HCT116 (cell line): ENCODE measurements around the gene PPP1R1C. TPM values are rescaled to one million over a fixed set of nuclear protein-coding genes. Genes with fewer than 3 reads are reported as not detected.

Experiments used
- ATAC-seq: fragments of 200-7000 bp; cut with Tn5 transposase; 2 replicates; pipeline ENCODE4 v1.9.1; 2020; ENCODE audit warnings: mild to moderate bottlenecking, moderate library complexity
- BruUV-seq: library from RNA; stranded (reverse); fragments of 400-500 nt; replicated peaks from 2 replicates; lab custom pipeline; 2021; lab: Mats Ljungman, UMichigan
- CTCF ChIA-PET: fragments of 300-600 bp; sonication (Branson Sonifier 250); formaldehyde crosslinking; loops from one replicate; lab custom pipeline; 2021; ENCODE audit warnings: antibody characterized with exemption; lab: Charles Lee
- POLR2A ChIA-PET: fragments of 300-600, 350-600 bp; sonication (Branson Sonifier 250); formaldehyde crosslinking; loops from one replicate; lab custom pipeline; 2021; ENCODE audit warnings: antibody characterized with exemption; lab: Charles Lee
- RAD21 ChIA-PET, 2 experiments: fragments of 300-600 bp; sonication (Branson Sonifier 250); formaldehyde crosslinking; loops; one replicate each; lab custom pipeline; 2023; ENCODE audit warnings: low total read pairs in 2 of 2; ENCODE audit not compliant: uncharacterized antibody in 2 of 2, unreplicated experiment in 2 of 2, low non-redundant PET in 1 of 2; lab: Charles Lee
- DNase-seq: peaks from one replicate; pipeline ENCODE4 v3.0.0-alpha.2; 2010; ENCODE audit warnings: low read depth, low spot score
- H2AFZ ChIP-seq: fragments of 200-600 bp; shearing (Covaris generic), sonication (generic); 2 replicates; pipeline ENCODE4 v1.6.1; 2017; ENCODE audit warnings: low read depth, mixed run types, mixed read lengths, antibody characterized with exemption, low read length; ENCODE audit not compliant: poor library complexity, severe bottlenecking
- H3K27ac ChIP-seq: 2 replicates; pipeline ENCODE4 v1.5.1; 2012; ENCODE audit warnings: low read depth, low read length
- H3K27me3 ChIP-seq: fragments of 200-600 bp; sonication (generic); 2 replicates; pipeline ENCODE4 v1.6.1; 2016; ENCODE audit warnings: mixed run types, low read length, mixed read lengths; ENCODE audit not compliant: insufficient read depth
- H3K36me3 ChIP-seq, 2 experiments: fragments of 200-500 bp in 1 of 2; fragments of 200-600 bp in 1 of 2; sonication (Bioruptor generic) in 1 of 2; sonication (generic) in 1 of 2; 2 replicates each; pipeline versions ENCODE4 v1.5.1 to v1.6.1; 2014 to 2016; ENCODE audit warnings: low read length in 2 of 2, inconsistent platforms in 1 of 2, mixed read lengths in 1 of 2, mixed run types in 1 of 2; ENCODE audit not compliant: insufficient read depth in 2 of 2, control insufficient read depth in 1 of 2
- H3K4me1 ChIP-seq, 2 experiments: fragments of 200-600 bp in 1 of 2; sonication (generic) in 1 of 2; 2 replicates each; pipeline versions ENCODE4 v1.5.1 to v1.6.1; 2012 to 2017; ENCODE audit warnings: low read length in 2 of 2, inconsistent platforms in 1 of 2, mild to moderate bottlenecking in 1 of 2, mixed read lengths in 1 of 2, mixed run types in 1 of 2, moderate library complexity in 1 of 2; ENCODE audit not compliant: insufficient read depth in 2 of 2, control insufficient read depth in 1 of 2
- H3K4me2 ChIP-seq: fragments of 200-600 bp; sonication (generic); 2 replicates; pipeline ENCODE4 v1.6.1; 2017; ENCODE audit warnings: mixed run types, low read length, mixed read lengths
- H3K4me3 ChIP-seq, 2 experiments: fragments of 200-600 bp in 1 of 2; sonication (generic) in 1 of 2; replicated peaks in 1 of 2; 2 replicates each; pipeline ENCODE4 v1.5.1; 2011 to 2016; ENCODE audit warnings: low read length in 2 of 2, control low read depth in 1 of 2, low read depth in 1 of 2, mild to moderate bottlenecking in 1 of 2, mixed read lengths in 1 of 2, mixed run types in 1 of 2
- H3K79me2 ChIP-seq: fragments of 200-600 bp; sonication (generic); 2 replicates; pipeline ENCODE4 v1.6.1; 2017; ENCODE audit warnings: mild to moderate bottlenecking, mixed run types, low read length, moderate library complexity, mixed read lengths; ENCODE audit not compliant: insufficient read depth
- H3K9ac ChIP-seq: fragments of 200-600 bp; sonication (generic); 2 replicates; pipeline ENCODE4 v1.6.1; 2016; ENCODE audit warnings: low read length, mixed read lengths
- H3K9me2 ChIP-seq: fragments of 200-600 bp; sonication (generic), shearing (Covaris generic); 2 replicates; pipeline ENCODE4 v1.6.1; 2017; ENCODE audit warnings: mixed run types, mild to moderate bottlenecking, moderate library complexity; ENCODE audit not compliant: insufficient read depth
- H3K9me3 ChIP-seq, 2 experiments: fragments of 200-500 bp in 1 of 2; fragments of 200-600 bp in 1 of 2; sonication (Bioruptor generic) in 1 of 2; sonication (generic) in 1 of 2; 2 replicates each; pipeline ENCODE4 v1.6.1; 2014 to 2017; ENCODE audit warnings: low read length in 2 of 2, mixed read lengths in 2 of 2, inconsistent platforms in 1 of 2, low read depth in 1 of 2, mild to moderate bottlenecking in 1 of 2, mixed run types in 1 of 2, moderate library complexity in 1 of 2; ENCODE audit not compliant: control insufficient read depth in 1 of 2, insufficient read depth in 1 of 2
- H4K20me1 ChIP-seq: fragments of 200-600 bp; sonication (generic), shearing (Covaris generic); 2 replicates; pipeline ENCODE4 v1.6.1; 2017; ENCODE audit warnings: mixed run types, mild to moderate bottlenecking, moderate library complexity; ENCODE audit not compliant: insufficient read depth
- CBX3 ChIP-seq: IDR thresholded peaks from 2 replicates; pipeline ENCODE4 v1.6.1; 2012; ENCODE audit warnings: low read depth
- CEBPB ChIP-seq: IDR thresholded peaks from 2 replicates; pipeline ENCODE4 v1.6.1; 2012; ENCODE audit warnings: low read depth
- EGR1 ChIP-seq: IDR thresholded peaks from 2 replicates; pipeline ENCODE4 v1.6.1; 2012; ENCODE audit warnings: low read depth
- ELF1 ChIP-seq: IDR thresholded peaks from 2 replicates; pipeline ENCODE4 v1.6.1; 2012; ENCODE audit warnings: low read depth, borderline replicate concordance
- EZH2 ChIP-seq: fragments of 200-600 bp; sonication (generic); IDR thresholded peaks from 2 replicates; pipeline ENCODE4 v1.6.1; 2017; ENCODE audit warnings: antibody characterized with exemption, mixed run types
- EZH2phosphoT487 ChIP-seq: fragments of 200-600 bp; IDR thresholded peaks from 2 replicates; pipeline ENCODE4 v1.6.1; 2018; ENCODE audit warnings: antibody characterized with exemption, borderline replicate concordance
- POLR2A ChIP-seq: IDR thresholded peaks from 2 replicates; pipeline ENCODE4 v1.7.0; 2011; ENCODE audit warnings: borderline replicate concordance; ENCODE audit not compliant: insufficient read depth, insufficient read length; ENCODE audit errors: extremely low read depth
- POLR2AphosphoS5 ChIP-seq: IDR thresholded peaks from 2 replicates; pipeline ENCODE4 v1.6.1; 2011; ENCODE audit warnings: mild to moderate bottlenecking, low read depth, low read length, moderate library complexity
- RAD21 ChIP-seq: IDR thresholded peaks from 2 replicates; pipeline ENCODE4 v1.6.1; 2012; ENCODE audit warnings: low read depth, mild to moderate bottlenecking
- SIN3A ChIP-seq: IDR thresholded peaks from 2 replicates; pipeline ENCODE4 v1.6.1; 2012; ENCODE audit warnings: low read depth
- SP1 ChIP-seq: IDR thresholded peaks from 2 replicates; pipeline ENCODE4 v1.6.1; 2012; ENCODE audit warnings: low read depth
- SRF ChIP-seq: IDR thresholded peaks from 2 replicates; pipeline ENCODE4 v1.6.1; 2012; ENCODE audit warnings: low read depth
- TCF7L2 ChIP-seq: IDR thresholded peaks from 2 replicates; pipeline ENCODE4 v1.7.0; 2011; ENCODE audit warnings: borderline replicate concordance, inconsistent platforms; ENCODE audit not compliant: insufficient read depth, insufficient read length; ENCODE audit errors: extremely low read depth
- YY1 ChIP-seq: IDR thresholded peaks from 2 replicates; pipeline ENCODE4 v1.6.1; 2011; ENCODE audit warnings: low read length, low read depth, moderate library complexity, mild to moderate bottlenecking; ENCODE audit not compliant: insufficient replicate concordance; ENCODE audit errors: extremely low read depth
- ZFX ChIP-seq: fragments of 450-650 bp; IDR thresholded peaks from 2 replicates; pipeline ENCODE4 v1.6.1; 2017
- ZNF274 ChIP-seq: fragments of 200-500 bp; sonication (Bioruptor generic); IDR thresholded peaks from 2 replicates; pipeline ENCODE4 v1.6.1; 2014; ENCODE audit warnings: mild to moderate bottlenecking, low read depth, low read length, inconsistent platforms
- intact Hi-C: fragments of 100-400 bp; cut with micrococcal nuclease; formaldehyde crosslinking; loops from 2 replicates; pipeline ENCODE4 v1.10.0; 2022
- total RNA-seq: library from RNA; stranded (reverse); gene quantifications from one replicate; pipeline ENCODE4 v1.2.1, GENCODE V29; 2021; ENCODE audit not compliant: unreplicated experiment
- TF ChIP-seq, protein P1 (sequence below): IDR thresholded peaks from 2 replicates; pipeline ENCODE4 v1.6.1; 2012
- TF ChIP-seq, protein P2 (sequence below): IDR thresholded peaks from 2 replicates; pipeline ENCODE4 v1.6.1; 2012; ENCODE audit warnings: low read depth
- TF ChIP-seq, protein P3 (sequence below), 3 experiments: fragments of 200-600 bp in 1 of 3; sonication (generic) in 1 of 3; IDR thresholded peaks in 2 of 3; conservative IDR thresholded peaks in 1 of 3; 2 replicates each; pipeline ENCODE4 v1.5.1; 2012 to 2017; ENCODE audit warnings: low read depth in 2 of 3, low read length in 2 of 3, antibody characterized with exemption in 1 of 3, borderline replicate concordance in 1 of 3, control low read depth in 1 of 3, mild to moderate bottlenecking in 1 of 3, mixed read lengths in 1 of 3, mixed run types in 1 of 3, moderate library complexity in 1 of 3; ENCODE audit not compliant: insufficient read depth in 1 of 3
- TF ChIP-seq, protein P4 (sequence below): IDR thresholded peaks from 2 replicates; pipeline ENCODE4 v1.6.1; 2011; ENCODE audit warnings: mild to moderate bottlenecking, low read length, moderate library complexity; ENCODE audit not compliant: insufficient replicate concordance; ENCODE audit errors: extremely low read depth

Gene PPP1R1C
- total RNA-seq, 1 experiment from 2014 or later, result 17.8 TPM

DNA sequence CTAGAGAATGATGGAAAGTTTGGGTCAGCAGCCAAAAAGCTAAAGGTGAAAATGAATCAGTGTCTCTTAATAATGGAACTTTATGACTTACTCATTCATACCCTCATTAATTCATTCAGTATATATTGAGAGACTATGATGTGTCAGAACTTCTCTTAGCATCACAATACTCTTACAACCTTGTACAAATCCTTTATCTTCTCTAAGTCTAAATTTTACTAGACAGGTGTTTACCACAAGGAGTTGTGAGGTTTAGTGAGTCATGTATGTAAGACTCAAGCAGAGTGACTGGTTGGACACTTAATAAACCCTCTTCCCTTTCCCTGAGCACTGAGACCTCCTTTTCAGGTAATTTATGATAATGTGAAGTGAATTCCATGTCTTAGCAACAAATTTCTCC lies 129.6 kb downstream of the PPP1R1C start:
- ATAC-seq (no peak), DNase-seq (no peak)
- Histone ChIP-seq H3K9ac (no peak overlapping the region), H3K9me2 (no peaks in the 10 kb centered on the region), H3K27ac (no peak overlapping the region), H3K79me2 (no peaks in the 10 kb centered on the region), H3K36me3 (no peaks in the 10 kb centered on the region), H3K4me2 (no peak overlapping the region), H2AFZ (no peak overlapping the region), H4K20me1 (no peaks in the 10 kb centered on the region), H3K4me3 (no peak overlapping the region), H3K9me3 (no peaks in the 10 kb centered on the region)
- ChIA-PET RAD21 (no interaction called here), POLR2A (no interaction called here)
- no TSS peak for BruUV-seq
- TF ChIP-seq ZNF274 (no peak), RAD21 (no peak), SIN3A (no peak), EZH2 (no peak), ZFX (no peak), ELF1 (no peak), CEBPB (no peak), YY1 (no peak), EZH2phosphoT487 (no peak), SRF (no peak), TCF7L2 (no peak), POLR2AphosphoS5 (no peak), SP1 (no peak), CBX3 (no peak), POLR2A (no peak), EGR1 (no peak)
- TF ChIP-seq, protein P1, sequence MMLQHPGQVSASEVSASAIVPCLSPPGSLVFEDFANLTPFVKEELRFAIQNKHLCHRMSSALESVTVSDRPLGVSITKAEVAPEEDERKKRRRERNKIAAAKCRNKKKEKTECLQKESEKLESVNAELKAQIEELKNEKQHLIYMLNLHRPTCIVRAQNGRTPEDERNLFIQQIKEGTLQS, result no peak
- TF ChIP-seq, protein P2, sequence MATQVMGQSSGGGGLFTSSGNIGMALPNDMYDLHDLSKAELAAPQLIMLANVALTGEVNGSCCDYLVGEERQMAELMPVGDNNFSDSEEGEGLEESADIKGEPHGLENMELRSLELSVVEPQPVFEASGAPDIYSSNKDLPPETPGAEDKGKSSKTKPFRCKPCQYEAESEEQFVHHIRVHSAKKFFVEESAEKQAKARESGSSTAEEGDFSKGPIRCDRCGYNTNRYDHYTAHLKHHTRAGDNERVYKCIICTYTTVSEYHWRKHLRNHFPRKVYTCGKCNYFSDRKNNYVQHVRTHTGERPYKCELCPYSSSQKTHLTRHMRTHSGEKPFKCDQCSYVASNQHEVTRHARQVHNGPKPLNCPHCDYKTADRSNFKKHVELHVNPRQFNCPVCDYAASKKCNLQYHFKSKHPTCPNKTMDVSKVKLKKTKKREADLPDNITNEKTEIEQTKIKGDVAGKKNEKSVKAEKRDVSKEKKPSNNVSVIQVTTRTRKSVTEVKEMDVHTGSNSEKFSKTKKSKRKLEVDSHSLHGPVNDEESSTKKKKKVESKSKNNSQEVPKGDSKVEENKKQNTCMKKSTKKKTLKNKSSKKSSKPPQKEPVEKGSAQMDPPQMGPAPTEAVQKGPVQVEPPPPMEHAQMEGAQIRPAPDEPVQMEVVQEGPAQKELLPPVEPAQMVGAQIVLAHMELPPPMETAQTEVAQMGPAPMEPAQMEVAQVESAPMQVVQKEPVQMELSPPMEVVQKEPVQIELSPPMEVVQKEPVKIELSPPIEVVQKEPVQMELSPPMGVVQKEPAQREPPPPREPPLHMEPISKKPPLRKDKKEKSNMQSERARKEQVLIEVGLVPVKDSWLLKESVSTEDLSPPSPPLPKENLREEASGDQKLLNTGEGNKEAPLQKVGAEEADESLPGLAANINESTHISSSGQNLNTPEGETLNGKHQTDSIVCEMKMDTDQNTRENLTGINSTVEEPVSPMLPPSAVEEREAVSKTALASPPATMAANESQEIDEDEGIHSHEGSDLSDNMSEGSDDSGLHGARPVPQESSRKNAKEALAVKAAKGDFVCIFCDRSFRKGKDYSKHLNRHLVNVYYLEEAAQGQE, result no peak
- TF ChIP-seq, protein P3, sequence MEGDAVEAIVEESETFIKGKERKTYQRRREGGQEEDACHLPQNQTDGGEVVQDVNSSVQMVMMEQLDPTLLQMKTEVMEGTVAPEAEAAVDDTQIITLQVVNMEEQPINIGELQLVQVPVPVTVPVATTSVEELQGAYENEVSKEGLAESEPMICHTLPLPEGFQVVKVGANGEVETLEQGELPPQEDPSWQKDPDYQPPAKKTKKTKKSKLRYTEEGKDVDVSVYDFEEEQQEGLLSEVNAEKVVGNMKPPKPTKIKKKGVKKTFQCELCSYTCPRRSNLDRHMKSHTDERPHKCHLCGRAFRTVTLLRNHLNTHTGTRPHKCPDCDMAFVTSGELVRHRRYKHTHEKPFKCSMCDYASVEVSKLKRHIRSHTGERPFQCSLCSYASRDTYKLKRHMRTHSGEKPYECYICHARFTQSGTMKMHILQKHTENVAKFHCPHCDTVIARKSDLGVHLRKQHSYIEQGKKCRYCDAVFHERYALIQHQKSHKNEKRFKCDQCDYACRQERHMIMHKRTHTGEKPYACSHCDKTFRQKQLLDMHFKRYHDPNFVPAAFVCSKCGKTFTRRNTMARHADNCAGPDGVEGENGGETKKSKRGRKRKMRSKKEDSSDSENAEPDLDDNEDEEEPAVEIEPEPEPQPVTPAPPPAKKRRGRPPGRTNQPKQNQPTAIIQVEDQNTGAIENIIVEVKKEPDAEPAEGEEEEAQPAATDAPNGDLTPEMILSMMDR (IDR thresholded peaks at IDR 0.05 in 2 of 3, conservative IDR thresholded peaks at IDR 0.05 in 1 of 3; ENCODE audit: borderline replicate concordance in 1 of 3, insufficient read depth in 1 of 3, low read depth in 2 of 3, low read length in 2 of 3), result no peak
- TF ChIP-seq, protein P4, sequence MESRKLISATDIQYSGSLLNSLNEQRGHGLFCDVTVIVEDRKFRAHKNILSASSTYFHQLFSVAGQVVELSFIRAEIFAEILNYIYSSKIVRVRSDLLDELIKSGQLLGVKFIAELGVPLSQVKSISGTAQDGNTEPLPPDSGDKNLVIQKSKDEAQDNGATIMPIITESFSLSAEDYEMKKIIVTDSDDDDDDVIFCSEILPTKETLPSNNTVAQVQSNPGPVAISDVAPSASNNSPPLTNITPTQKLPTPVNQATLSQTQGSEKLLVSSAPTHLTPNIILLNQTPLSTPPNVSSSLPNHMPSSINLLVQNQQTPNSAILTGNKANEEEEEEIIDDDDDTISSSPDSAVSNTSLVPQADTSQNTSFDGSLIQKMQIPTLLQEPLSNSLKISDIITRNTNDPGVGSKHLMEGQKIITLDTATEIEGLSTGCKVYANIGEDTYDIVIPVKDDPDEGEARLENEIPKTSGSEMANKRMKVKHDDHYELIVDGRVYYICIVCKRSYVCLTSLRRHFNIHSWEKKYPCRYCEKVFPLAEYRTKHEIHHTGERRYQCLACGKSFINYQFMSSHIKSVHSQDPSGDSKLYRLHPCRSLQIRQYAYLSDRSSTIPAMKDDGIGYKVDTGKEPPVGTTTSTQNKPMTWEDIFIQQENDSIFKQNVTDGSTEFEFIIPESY, result no peak
- TF ChIP-seq, all 23 proteins: peak for 0
- CTCF ChIA-PET, result no interaction called here
- Histone ChIP-seq H3K27me3 (no peaks in the 10 kb centered on the region), H3K4me1 (peaks cover 0 to 4% of the 10 kb centered on the region in 2 experiments; a peak in 1 of 4 replicates)
- intact Hi-C loops, result no loop called here
